HG03342 (cell line): ENCODE measurements around the gene SPTSSB.
A peak's percentile ranks its signal among the peaks of the same experiment; 100 is the strongest.

Source experiments
- ATAC-seq: cut with Tn5 transposase; IDR thresholded peaks from one replicate; pipeline ENCODE4 v1.9.1; 2021; ENCODE audit warnings: mild to moderate bottlenecking, moderate library complexity; ENCODE audit not compliant: unreplicated experiment

The SPTSSB gene

GRCh38 chr3:161371441-161372320 is at the start of gene SPTSSB:
TSS of gene SPTSSB (minus strand) at chr3:161371517. CDS start at chr3:161346323, 25,194 bp downstream.
- peak; percentile 50 for ATAC-seq

- ATAC-seq = no peak
Observed at GRCh38 chr3:161420746-161421145, 49.4 kb upstream of the SPTSSB start.

GRCh38 chr3:161419555-161420333 is 48.4 kb upstream of the SPTSSB start:
- ATAC-seq = no peak

- ATAC-seq = no peak
Observed at GRCh38 chr3:161415506-161416231, 44.4 kb upstream of the SPTSSB start.

- ATAC-seq = no peak
Observed at GRCh38 chr3:161414907-161415306, 43.6 kb upstream of the SPTSSB start.

GRCh38 chr3:161413855-161414210 is 42.5 kb upstream of the SPTSSB start:
- peak; percentile 36 for ATAC-seq

GRCh38 chr3:161413127-161413854 is 42.0 kb upstream of the SPTSSB start:
- ATAC-seq = peak; percentile 32

GRCh38 chr3:161412123-161412522 is 40.8 kb upstream of the SPTSSB start:
- ATAC-seq = no peak

- no peak for ATAC-seq
Observed at GRCh38 chr3:161409858-161410257, 38.5 kb upstream of the SPTSSB start.

GRCh38 chr3:161409069-161409468 is 37.8 kb upstream of the SPTSSB start:
- ATAC-seq = peak; percentile 64

- no peak for ATAC-seq
Observed at GRCh38 chr3:161406594-161407555, 35.6 kb upstream of the SPTSSB start.

- no peak for ATAC-seq
Observed at GRCh38 chr3:161405836-161406235, 34.5 kb upstream of the SPTSSB start.

GRCh38 chr3:161405087-161405486 is 33.8 kb upstream of the SPTSSB start:
- no peak for ATAC-seq

- no peak for ATAC-seq
Observed at GRCh38 chr3:161403251-161403650, 31.9 kb upstream of the SPTSSB start.

- ATAC-seq = no peak
Observed at GRCh38 chr3:161401389-161401788, 30.1 kb upstream of the SPTSSB start.

- no peak for ATAC-seq
Observed at GRCh38 chr3:161400650-161401049, 29.3 kb upstream of the SPTSSB start.

GRCh38 chr3:161395115-161396012 is 24.0 kb upstream of the SPTSSB start:
- ATAC-seq = no peak

GRCh38 chr3:161393803-161394202 is 22.5 kb upstream of the SPTSSB start:
- ATAC-seq = no peak
